ENCODE results near the gene MRPS16.

Gene MRPS16

GRCh38 chr10:73205081-73205480 lies 47.4 kb downstream of the MRPS16 start:
- no peak overlapping the region for H3K4me3 ChIP-seq (ENCODE audit: low read depth, low read length)
- no peak for TF ChIP-seq CTCF (conservative IDR thresholded peaks at IDR 0.05; ENCODE audit: low read depth, low read length)
- no peak for DNase-seq (ENCODE audit: low read depth)

Data from choroid plexus epithelial cell (primary cell).